Central memory CD4-positive, alpha-beta T cell (primary cell): ENCODE measurements around the gene WDR35.

Experiments
- DNase-seq: peaks from one replicate; pipeline ENCODE4 v3.0.0; 2022

WDR35 gene

GRCh38 chr2:20011276-20012031 is 21.5 kb upstream of the WDR35 start:
- DNase-seq: no peak

- DNase-seq: no peak
Measured at GRCh38 chr2:20008703-20009102, 18.8 kb upstream of the WDR35 start.

- no peak for DNase-seq
Measured at GRCh38 chr2:20005891-20006470, 16.1 kb upstream of the WDR35 start.

GRCh38 chr2:20005067-20005627 is 15.2 kb upstream of the WDR35 start:
- no peak for DNase-seq

GRCh38 chr2:20001361-20001863 is 11.5 kb upstream of the WDR35 start:
- DNase-seq: no peak

- DNase-seq: no peak
Measured at GRCh38 chr2:19993731-19994130, 3.8 kb upstream of the WDR35 start.

GRCh38 chr2:19991895-19992294 is 2.0 kb upstream of the WDR35 start:
- DNase-seq: no peak

- DNase-seq: no peak
Measured at GRCh38 chr2:19990416-19990728, 467 bp upstream of the WDR35 start.

- no peak for DNase-seq
Measured at GRCh38 chr2:19989342-19989666, 601 bp downstream of the WDR35 start.

GRCh38 chr2:19988600-19988999 is 1.3 kb downstream of the WDR35 start:
- no peak for DNase-seq

GRCh38 chr2:19987936-19988335 is 2.0 kb downstream of the WDR35 start:
- DNase-seq: no peak

- DNase-seq: no peak
Measured at GRCh38 chr2:19982268-19982667, 7.6 kb downstream of the WDR35 start.

- no peak for DNase-seq
Measured at GRCh38 chr2:19979932-19980331, 10.0 kb downstream of the WDR35 start.

GRCh38 chr2:19973466-19973865 is 16.4 kb downstream of the WDR35 start:
- DNase-seq: no peak

- peak; percentile 44 for DNase-seq
Measured at GRCh38 chr2:19971691-19972090, 18.2 kb downstream of the WDR35 start.

GRCh38 chr2:19963386-19963785 is 26.5 kb downstream of the WDR35 start:
- DNase-seq: no peak

GRCh38 chr2:19955544-19956422 is 34.1 kb downstream of the WDR35 start:
- peak; percentile 41 for DNase-seq

GRCh38 chr2:19949071-19949470 is 40.8 kb downstream of the WDR35 start:
- DNase-seq: no peak

- no peak for DNase-seq
Measured at GRCh38 chr2:19947184-19947940, 42.5 kb downstream of the WDR35 start.

GRCh38 chr2:19944205-19944845 is 45.6 kb downstream of the WDR35 start:
- DNase-seq: no peak

GRCh38 chr2:19943189-19943588 is 46.7 kb downstream of the WDR35 start:
- DNase-seq: no peak

- no peak for DNase-seq
Measured at GRCh38 chr2:19942199-19942598, 47.7 kb downstream of the WDR35 start.
